ENCODE data around the gene EYS. TPM values are rescaled to one million over a fixed set of nuclear protein-coding genes. Genes with fewer than 3 reads are reported as not detected.

EYS gene
- total and polyA plus RNA-seq, 9 of the 15 experiments (the other 6 are each of a cell fraction or from before 2014, with no cell fraction given): 0.03 to 0.36 (median 0.10) TPM; not detected in 2

GRCh38 chr6:64602993-64603392 lies 1104.0 kb downstream of the EYS start:
- DNase-seq (ENCODE audit: extremely low read depth in 1 of 4, low spot score in 3 of 4) (no peak), FAIRE-seq (no peak), ATAC-seq (no peak)
- Histone ChIP-seq H3K36me3 (ENCODE audit: control insufficient read depth, insufficient read depth, low read length) (no peaks in the 10 kb centered on the region), H3K4me3 (no peak overlapping the region), H2AFZ (ENCODE audit: low read depth, low read length) (no peak overlapping the region), H3K4me2 (ENCODE audit: insufficient read depth, low read length) (no peak overlapping the region), H3K27me3 (ENCODE audit: control insufficient read depth in 2 of 2, insufficient read depth in 2 of 2, low read length in 2 of 2) (no peaks in the 10 kb centered on the region), H3K79me2 (ENCODE audit: control insufficient read depth, insufficient read depth, low read length) (no peaks in the 10 kb centered on the region), H4K20me1 (replicated peaks; ENCODE audit: control insufficient read depth, insufficient read depth, low read length) (no peaks in the 10 kb centered on the region), H3K9me1 (ENCODE audit: control insufficient read depth, insufficient read depth, low read length) (no peaks in the 10 kb centered on the region), H3K9me3 (replicated peaks; ENCODE audit: control insufficient read depth, insufficient read depth, low read depth, low read length) (no peaks in the 10 kb centered on the region), H3K27ac (ENCODE audit: extremely low read depth, low read depth, low read length) (no peak overlapping the region), H3K4me1 (replicated peaks in 1 of 2; ENCODE audit: control insufficient read depth in 2 of 2, insufficient read depth in 2 of 2, low read length in 2 of 2) (no peaks in the 10 kb centered on the region), H3K9ac (ENCODE audit: insufficient read depth in 1 of 2, low read depth in 2 of 2, low read length in 2 of 2) (no peak overlapping the region)
- BruUV-seq (replicated peaks): no TSS peak
- ChIA-PET CTCF (ENCODE audit: low intra/inter-chr PET ratio) (no interaction called here), POLR2A (no interaction called here)
- TF ChIP-seq CEBPG (CRISPR knock-in tag; IDR thresholded peaks at IDR 0.05) (no peak), CEBPG (tag; conservative IDR thresholded peaks at IDR 0.05 in 1 of 2, IDR thresholded peaks at IDR 0.05 in 1 of 2) (no peak), MAFF (IDR thresholded peaks at IDR 0.05; ENCODE audit: low read length) (0 out of 2 replicates have a peak, but pooled peaks have one; percentile 13), ZNF316 (IDR thresholded peaks at IDR 0.05) (peak; percentile 41; the same call in 1 of the 2 replicates), C11orf30 (IDR thresholded peaks at IDR 0.05; ENCODE audit: low read depth) (peak; percentile 13; the same call in 1 of the 2 replicates)
- intact Hi-C loops (cut with micrococcal nuclease): no loop called here
- in situ Hi-C loops (cut with MboI): no loop called here
- WGBS (ENCODE audit: insufficient coverage, low coverage, missing lambda C conversion rate): 0% methylated on average over 1 of the region's 1 CpG

GRCh38 chr6:64591676-64592036 lies 1115.4 kb downstream of the EYS start:
- Histone ChIP-seq H3K9me3 (replicated peaks; ENCODE audit: control insufficient read depth, insufficient read depth, low read depth, low read length) (no peaks in the 10 kb centered on the region), H3K4me3 (no peak overlapping the region), H4K20me1 (replicated peaks; ENCODE audit: control insufficient read depth, insufficient read depth, low read length) (no peaks in the 10 kb centered on the region), H3K27me3 (ENCODE audit: control insufficient read depth in 2 of 2, insufficient read depth in 2 of 2, low read length in 2 of 2) (no peaks in the 10 kb centered on the region), H3K9me1 (ENCODE audit: control insufficient read depth, insufficient read depth, low read length) (no peaks in the 10 kb centered on the region), H3K27ac (ENCODE audit: extremely low read depth, low read depth, low read length) (no peak overlapping the region), H3K79me2 (ENCODE audit: control insufficient read depth, insufficient read depth, low read length) (no peaks in the 10 kb centered on the region), H3K9ac (ENCODE audit: insufficient read depth in 1 of 2, low read depth in 2 of 2, low read length in 2 of 2) (no peak overlapping the region), H3K4me2 (ENCODE audit: insufficient read depth, low read length) (no peak overlapping the region), H3K36me3 (ENCODE audit: control insufficient read depth, insufficient read depth, low read length) (no peaks in the 10 kb centered on the region), H2AFZ (ENCODE audit: low read depth, low read length) (no peak overlapping the region), H3K4me1 (replicated peaks in 1 of 2; ENCODE audit: control insufficient read depth in 2 of 2, insufficient read depth in 2 of 2, low read length in 2 of 2) (no peaks in the 10 kb centered on the region)
- in situ Hi-C loops (cut with MboI): no loop called here
- ATAC-seq (no peak), DNase-seq (ENCODE audit: extremely low read depth in 1 of 4, low spot score in 3 of 4) (no peak), FAIRE-seq (no peak)
- POLR2A ChIA-PET: no interaction called here
- intact Hi-C loops (cut with micrococcal nuclease): no loop called here
- TF ChIP-seq ZNF253 (CRISPR knock-in tag; conservative IDR thresholded peaks at IDR 0.05): no peak
- TF ChIP-seq VEZF1 (CRISPR knock-in tag; IDR thresholded peaks at IDR 0.05): no peak
- no peak for TF ChIP-seq SAFB (IDR thresholded peaks at IDR 0.05; ENCODE audit: borderline replicate concordance, low read depth, low read length)
- no peak for TF ChIP-seq ZNF511 (CRISPR knock-in tag; IDR thresholded peaks at IDR 0.05)
- TF ChIP-seq CC2D1A (IDR thresholded peaks at IDR 0.05): no peak
- TF ChIP-seq KLF6 (CRISPR knock-in tag; IDR thresholded peaks at IDR 0.05; ENCODE audit: borderline replicate concordance): no peak
- no peak for TF ChIP-seq SREBF1 (IDR thresholded peaks at IDR 0.05; ENCODE audit: borderline replicate concordance, low read depth, low read length)
- WGBS (ENCODE audit: insufficient coverage, low coverage, missing lambda C conversion rate): 4% methylated on average over 5 of the region's 6 CpGs
- BruUV-seq (replicated peaks): no TSS peak
- CTCF ChIA-PET (ENCODE audit: low intra/inter-chr PET ratio): no interaction called here
